HL-60 (cell line): ENCODE data around the gene TICAM1.
"Not testable (repeated sequence)": the region's sequence is repeated elsewhere in the genome, so short reads cannot be mapped to it uniquely, and the experiment has no call there.

ENCODE experiments used
- DNase-seq, 2 experiments: peaks; one replicate each; pipeline ENCODE4 v3.0.0-alpha.2; 2010 to 2020; ENCODE audit warnings: low read depth in 1 of 2, low spot score in 1 of 2
- H3K27ac ChIP-seq: fragments of 250-450 bp; sonication (Bioruptor Pico); replicated peaks from 2 replicates; pipeline ENCODE4 v1.5.1; 2020; ENCODE audit warnings: mild to moderate bottlenecking, moderate library complexity
- H3K27me3 ChIP-seq: fragments of 250-450 bp; sonication (Bioruptor Pico); 2 replicates; pipeline ENCODE4 v1.5.1; 2021; ENCODE audit warnings: mild to moderate bottlenecking, moderate library complexity; ENCODE audit not compliant: insufficient read depth, poor library complexity, severe bottlenecking
- H3K4me3 ChIP-seq: replicated peaks from 2 replicates; pipeline ENCODE4 v1.5.1; 2011; ENCODE audit warnings: mild to moderate bottlenecking, control low read depth, low read length; ENCODE audit not compliant: insufficient read depth
- GABPA ChIP-seq: IDR thresholded peaks from 2 replicates; pipeline ENCODE4 v1.6.1; 2012; ENCODE audit warnings: low read depth
- POLR2AphosphoS5 ChIP-seq: IDR thresholded peaks from 2 replicates; pipeline ENCODE4 v1.6.1; 2012; ENCODE audit warnings: low read depth
- REST ChIP-seq: IDR thresholded peaks from 2 replicates; pipeline ENCODE4 v1.6.1; 2012; ENCODE audit warnings: low read depth; ENCODE audit not compliant: insufficient replicate concordance
- SPI1 ChIP-seq: IDR thresholded peaks from 2 replicates; pipeline ENCODE4 v1.6.1; 2012; ENCODE audit warnings: low read depth, mild to moderate bottlenecking, borderline replicate concordance
- TF ChIP-seq, protein P1 (sequence below): IDR thresholded peaks from one replicate; pipeline ENCODE4 v1.5.1; 2011; ENCODE audit warnings: low read length, control low read depth, inconsistent platforms; ENCODE audit not compliant: insufficient read depth

TICAM1 gene

DNA sequence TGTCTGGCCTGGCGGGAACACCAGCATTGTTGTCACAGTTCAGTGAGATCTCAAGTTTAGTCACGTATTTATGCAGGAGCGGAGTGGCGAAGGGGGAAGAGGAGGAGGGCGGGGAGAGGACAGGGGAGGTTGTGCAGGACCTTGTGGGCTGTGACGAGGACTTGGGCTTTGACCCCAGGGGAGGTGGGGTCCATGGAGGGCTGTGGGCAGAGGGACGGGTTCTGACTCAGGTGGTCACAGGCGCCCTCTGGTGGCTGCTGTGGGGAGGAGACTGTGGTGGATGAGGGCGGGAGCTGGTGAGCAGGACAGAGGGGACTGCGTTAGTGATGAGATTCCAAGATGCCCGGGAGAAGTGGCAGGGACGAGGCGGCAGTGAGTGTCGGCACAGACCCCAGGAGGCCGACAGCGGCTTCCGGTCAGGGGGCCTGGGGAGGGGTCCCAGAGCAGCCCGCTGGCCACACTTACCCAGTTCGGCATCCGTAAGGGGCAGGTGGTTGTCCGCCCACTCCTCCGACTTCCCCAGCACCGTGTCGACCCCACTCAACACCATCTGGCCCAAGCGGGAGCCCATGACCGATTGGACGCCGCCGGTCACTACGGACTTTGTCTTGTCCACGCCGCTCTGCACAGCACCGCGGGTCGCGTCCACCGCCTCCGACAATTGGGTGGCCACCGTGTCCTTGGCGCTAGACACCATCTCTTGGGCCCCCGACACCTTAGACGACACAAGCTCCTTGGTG, 20.2 kb upstream of the TICAM1 start:
- TF ChIP-seq, protein P1, sequence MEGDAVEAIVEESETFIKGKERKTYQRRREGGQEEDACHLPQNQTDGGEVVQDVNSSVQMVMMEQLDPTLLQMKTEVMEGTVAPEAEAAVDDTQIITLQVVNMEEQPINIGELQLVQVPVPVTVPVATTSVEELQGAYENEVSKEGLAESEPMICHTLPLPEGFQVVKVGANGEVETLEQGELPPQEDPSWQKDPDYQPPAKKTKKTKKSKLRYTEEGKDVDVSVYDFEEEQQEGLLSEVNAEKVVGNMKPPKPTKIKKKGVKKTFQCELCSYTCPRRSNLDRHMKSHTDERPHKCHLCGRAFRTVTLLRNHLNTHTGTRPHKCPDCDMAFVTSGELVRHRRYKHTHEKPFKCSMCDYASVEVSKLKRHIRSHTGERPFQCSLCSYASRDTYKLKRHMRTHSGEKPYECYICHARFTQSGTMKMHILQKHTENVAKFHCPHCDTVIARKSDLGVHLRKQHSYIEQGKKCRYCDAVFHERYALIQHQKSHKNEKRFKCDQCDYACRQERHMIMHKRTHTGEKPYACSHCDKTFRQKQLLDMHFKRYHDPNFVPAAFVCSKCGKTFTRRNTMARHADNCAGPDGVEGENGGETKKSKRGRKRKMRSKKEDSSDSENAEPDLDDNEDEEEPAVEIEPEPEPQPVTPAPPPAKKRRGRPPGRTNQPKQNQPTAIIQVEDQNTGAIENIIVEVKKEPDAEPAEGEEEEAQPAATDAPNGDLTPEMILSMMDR: peak; percentile 56
- no peak for TF ChIP-seq SPI1
- no peak for TF ChIP-seq POLR2AphosphoS5

GRCh38 chr19:4849019-4849418, 17.5 kb upstream of the TICAM1 start:
- Histone ChIP-seq H3K27me3 (no peaks in the 10 kb centered on the region), H3K4me3 (no peak overlapping the region), H3K27ac (no peak overlapping the region)
- DNase-seq: no peak
- TF ChIP-seq GABPA (no peak), REST (no peak), SPI1 (no peak), POLR2AphosphoS5 (no peak)
- TF ChIP-seq, protein P1: no peak

More for the DNA sequence above, 20.2 kb upstream of the TICAM1 start:
- Histone ChIP-seq H3K27ac (no peak overlapping the region), H3K4me3 (no peak overlapping the region), H3K27me3 (no peaks in the 10 kb centered on the region)
- peak in 1 of 2 experiments; percentile 47 for DNase-seq

DNA sequence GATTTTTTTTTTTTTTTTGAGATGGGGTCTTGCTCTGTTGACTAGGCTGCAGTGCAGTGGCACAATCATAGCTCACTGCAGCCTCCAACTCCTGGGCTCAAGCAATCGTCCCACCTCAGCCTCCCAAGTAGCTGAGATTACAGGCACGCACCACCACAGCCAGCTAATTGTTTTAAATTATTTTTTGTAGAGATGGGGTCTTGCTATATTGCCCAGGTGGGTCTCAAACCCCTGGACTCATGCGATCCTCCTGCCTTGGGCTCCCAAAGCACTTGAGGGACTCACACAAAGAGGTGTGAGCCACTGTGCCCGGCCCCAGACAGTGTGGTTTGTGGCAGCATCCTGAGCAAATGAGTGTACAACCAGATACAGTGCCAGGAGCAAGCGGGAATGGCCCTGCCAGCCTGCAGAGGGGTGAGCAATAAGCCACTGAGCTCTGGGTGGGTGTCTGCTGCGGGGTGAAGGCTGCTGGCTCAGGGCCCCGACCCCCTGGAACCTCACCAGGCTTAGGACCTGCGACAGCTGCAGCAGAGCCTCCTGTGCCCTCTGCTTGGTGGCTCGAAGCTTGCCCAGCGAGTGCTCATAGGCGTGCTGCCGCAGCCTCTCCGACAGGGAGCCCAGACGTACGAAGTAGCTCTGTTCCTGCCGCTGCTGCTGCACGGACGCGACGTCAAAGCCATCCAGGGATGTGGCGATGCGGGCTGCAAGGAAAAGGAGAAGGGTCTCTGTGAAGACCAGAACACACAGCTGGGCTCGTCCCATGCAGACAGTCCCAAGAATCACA, 15.9 kb upstream of the TICAM1 start:
- no peak overlapping the region for H3K27ac ChIP-seq
- TF ChIP-seq, protein P1: no peak
- TF ChIP-seq SPI1: no peak
- TF ChIP-seq REST: no peak
- no peak for TF ChIP-seq GABPA
- no peak for TF ChIP-seq POLR2AphosphoS5
- no peaks in the 10 kb centered on the region for H3K27me3 ChIP-seq
- no peak overlapping the region for H3K4me3 ChIP-seq
- DNase-seq: no peak

- not testable (repeated sequence) for H3K27ac ChIP-seq, H3K27me3 ChIP-seq, H3K4me3 ChIP-seq, DNase-seq
Measured at GRCh38 chr19:4845975-4846374, 14.5 kb upstream of the TICAM1 start.
